SHP77 treated with DMSO at 0.1 percent for 48 hours (cell line): ENCODE data around the gene SLC2A6.

Source experiments
- DNase-seq: peaks from one replicate; lab custom pipeline; 2025; lab: John Stamatoyannopoulos, UW

Gene SLC2A6

GRCh38 chr9:133437753-133438531 lies 41.0 kb downstream of the SLC2A6 start:
- no peak for DNase-seq

- no peak for DNase-seq
These were observed 42.2 kb downstream of the SLC2A6 start for GRCh38 chr9:133436681-133437080.

GRCh38 chr9:133433351-133433843 lies 45.5 kb downstream of the SLC2A6 start:
- no peak for DNase-seq

- DNase-seq: no peak
These were observed 48.7 kb downstream of the SLC2A6 start for GRCh38 chr9:133430244-133430643.

GRCh38 chr9:133429641-133430161 lies 49.2 kb downstream of the SLC2A6 start:
- no peak for DNase-seq

- no peak for DNase-seq
These were observed 49.7 kb downstream of the SLC2A6 start for GRCh38 chr9:133429214-133429613.

- no peak for DNase-seq
These were observed 50.2 kb downstream of the SLC2A6 start for GRCh38 chr9:133428617-133429101.

GRCh38 chr9:133427658-133428348 lies 51.1 kb downstream of the SLC2A6 start:
- no peak for DNase-seq

- DNase-seq: no peak
These were observed 52.9 kb downstream of the SLC2A6 start for GRCh38 chr9:133426011-133426410.

GRCh38 chr9:133425049-133425632 lies 53.8 kb downstream of the SLC2A6 start:
- DNase-seq: no peak

- no peak for DNase-seq
These were observed 54.7 kb downstream of the SLC2A6 start for GRCh38 chr9:133424187-133424586.

- no peak for DNase-seq
These were observed 55.7 kb downstream of the SLC2A6 start for GRCh38 chr9:133423216-133423615.

- no peak for DNase-seq
These were observed 57.0 kb downstream of the SLC2A6 start, which contains the start of gene ADAMTS13 for GRCh38 chr9:133421615-133422542. Gene ADAMTS13, plus strand, starts transcription at chr9:133422367. Its CDS starts 77 bp downstream, at chr9:133422444.
